Fibroblast of mammary gland (primary cell): Measurements from ENCODE around the gene RABGAP1L.
"Not testable (repeated sequence)": the region's sequence is repeated elsewhere in the genome, so short reads cannot be mapped to it uniquely, and the experiment has no call there.

Experiments used
- DNase-seq: peaks from one replicate; pipeline ENCODE4 v3.0.0-alpha.2; 2010; ENCODE audit warnings: low read depth
- H3K4me3 ChIP-seq: 2 replicates; pipeline ENCODE4 v1.5.1; 2011; ENCODE audit warnings: low read depth, mild to moderate bottlenecking, low read length, moderate library complexity; ENCODE audit not compliant: control insufficient read depth
- CTCF ChIP-seq: conservative IDR thresholded peaks from 2 replicates; pipeline ENCODE4 v1.5.1; 2011; ENCODE audit warnings: low read depth, low read length, inconsistent platforms; ENCODE audit not compliant: control insufficient read depth, insufficient read depth

RABGAP1L gene

GRCh38 chr1:174519844-174520243 is 360.5 kb downstream of the RABGAP1L start:
- TF ChIP-seq CTCF: no peak
- no peak for DNase-seq
- H3K4me3 ChIP-seq: no peak overlapping the region

DNA sequence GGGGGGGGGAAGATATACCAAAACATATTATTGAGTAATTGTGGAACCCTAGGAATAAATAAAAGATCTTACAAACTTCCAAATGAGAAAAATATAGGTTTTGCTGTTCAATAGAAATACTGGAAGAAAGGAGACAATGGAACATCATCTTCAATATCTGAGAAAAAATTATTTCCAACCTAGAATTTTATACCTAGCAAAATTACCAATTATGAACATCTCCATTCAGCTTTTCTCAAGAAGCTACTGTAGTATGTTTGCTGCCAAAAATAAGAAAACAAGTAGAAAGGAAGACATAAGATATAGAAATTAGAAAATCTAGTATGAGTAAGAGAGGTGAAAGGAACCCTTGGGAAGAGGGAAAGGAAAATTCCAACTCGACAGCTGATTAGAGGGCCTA is 372.4 kb downstream of the RABGAP1L start:
- H3K4me3 ChIP-seq: no peak overlapping the region
- no peak for TF ChIP-seq CTCF
- DNase-seq: no peak

DNA sequence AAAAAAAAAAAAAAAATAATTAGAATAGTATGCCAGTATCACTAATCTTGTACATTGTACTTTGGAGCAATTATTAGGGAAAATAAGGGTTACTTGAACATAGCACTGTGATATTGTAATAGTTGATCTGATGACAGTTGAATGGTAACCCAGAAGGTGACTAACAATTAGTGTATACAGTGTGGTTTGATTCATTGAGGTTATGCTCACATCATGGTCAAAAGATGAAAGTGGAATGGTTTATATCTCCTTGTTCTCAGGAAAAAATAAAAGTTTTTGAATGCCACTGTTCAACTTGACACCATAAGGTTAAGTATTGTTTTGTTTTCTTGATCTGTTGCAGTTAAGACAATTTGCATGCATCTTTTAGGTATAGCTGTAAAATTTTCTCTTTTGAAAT is 375.5 kb downstream of the RABGAP1L start:
- TF ChIP-seq CTCF: no peak
- H3K4me3 ChIP-seq: no peak overlapping the region

DNA sequence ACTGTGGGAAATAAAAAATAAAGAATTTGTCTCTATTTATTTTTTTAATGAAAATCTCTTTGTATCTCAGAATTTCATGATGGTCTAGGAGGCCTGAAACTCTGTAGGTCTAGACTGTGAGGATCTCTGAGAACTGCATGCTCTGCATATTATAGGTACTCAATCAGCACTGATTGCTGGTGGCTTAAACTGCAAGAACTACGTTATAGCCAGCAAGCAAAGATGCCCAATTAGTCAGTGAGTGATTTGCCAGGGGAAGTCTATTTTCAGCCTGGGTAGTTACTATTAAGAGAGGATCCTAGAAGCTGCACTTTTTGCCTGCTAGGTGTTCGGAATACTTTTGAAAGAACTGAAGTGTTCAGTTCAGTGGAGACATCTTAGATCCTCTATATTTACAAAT is 375.9 kb downstream of the RABGAP1L start:
- no peak overlapping the region for H3K4me3 ChIP-seq
- DNase-seq: peak; percentile 28
- TF ChIP-seq CTCF: no peak

More for the DNA sequence above, 375.5 kb downstream of the RABGAP1L start:
- peak; percentile 75 for DNase-seq

- not testable (repeated sequence) for H3K4me3 ChIP-seq, DNase-seq
Observed at GRCh38 chr1:174543421-174543820, 384.1 kb downstream of the RABGAP1L start.

- no peak for TF ChIP-seq CTCF
- peak; percentile 50 for DNase-seq
- no peak overlapping the region for H3K4me3 ChIP-seq
Observed at GRCh38 chr1:174550296-174550695, 391.0 kb downstream of the RABGAP1L start.

- no peak for TF ChIP-seq CTCF
- DNase-seq: peak; percentile 19
- no peak overlapping the region for H3K4me3 ChIP-seq
Observed at GRCh38 chr1:174556392-174556791, 397.1 kb downstream of the RABGAP1L start.
